CD1c-positive myeloid dendritic cell (primary cell): ENCODE results near the gene SLC7A10.

Experiments
- DNase-seq: peaks from one replicate; pipeline ENCODE4 v3.0.0-alpha.2; 2016; ENCODE audit errors: extremely low spot score

SLC7A10 gene

GRCh38 chr19:33254245-33254824 is 28.7 kb upstream of the SLC7A10 start:
- no peak for DNase-seq

- DNase-seq, result peak; percentile 88
Observed at GRCh38 chr19:33252971-33253370, 27.3 kb upstream of the SLC7A10 start.

- no peak for DNase-seq
Observed at GRCh38 chr19:33252418-33252962, 26.8 kb upstream of the SLC7A10 start.

GRCh38 chr19:33251526-33252090 is 26.0 kb upstream of the SLC7A10 start:
- no peak for DNase-seq

- DNase-seq, result no peak
Observed at GRCh38 chr19:33251076-33251475, 25.4 kb upstream of the SLC7A10 start.

- no peak for DNase-seq
Observed at GRCh38 chr19:33250500-33250899, 24.9 kb upstream of the SLC7A10 start.

GRCh38 chr19:33249740-33250366 is 24.2 kb upstream of the SLC7A10 start:
- DNase-seq, result no peak

- DNase-seq, result peak; percentile 85
Observed at GRCh38 chr19:33248954-33249613, 23.4 kb upstream of the SLC7A10 start.

- no peak for DNase-seq
Observed at GRCh38 chr19:33248553-33248953, 22.9 kb upstream of the SLC7A10 start.

GRCh38 chr19:33248104-33248503 is 22.5 kb upstream of the SLC7A10 start:
- DNase-seq, result no peak

GRCh38 chr19:33247441-33247819 is 21.8 kb upstream of the SLC7A10 start:
- no peak for DNase-seq

GRCh38 chr19:33246709-33247440 is 21.2 kb upstream of the SLC7A10 start:
- DNase-seq, result no peak

GRCh38 chr19:33245948-33246708 is 20.5 kb upstream of the SLC7A10 start:
- peak; percentile 37 for DNase-seq

- DNase-seq, result no peak
Observed at GRCh38 chr19:33242911-33243310, 17.3 kb upstream of the SLC7A10 start.

GRCh38 chr19:33242131-33242530 is 16.5 kb upstream of the SLC7A10 start:
- no peak for DNase-seq

GRCh38 chr19:33241530-33242101 is 16.0 kb upstream of the SLC7A10 start:
- peak; percentile 47 for DNase-seq

GRCh38 chr19:33241091-33241529 is 15.5 kb upstream of the SLC7A10 start:
- DNase-seq, result no peak

- DNase-seq, result no peak
Observed at GRCh38 chr19:33240181-33240771, 14.6 kb upstream of the SLC7A10 start.

GRCh38 chr19:33239223-33239975 is 13.7 kb upstream of the SLC7A10 start:
- no peak for DNase-seq
